AG04449 (cell line): ENCODE measurements around the gene CNTN5.
A peak's percentile ranks its signal among the peaks of the same experiment; 100 is the strongest.

Experiments used
- CTCF ChIA-PET: fragments of 350-600 bp; formaldehyde crosslinking; extraction: SDS; loops from one replicate; lab custom pipeline; 2021; ENCODE audit warnings: antibody characterized with exemption; lab: Yijun Ruan, JAX
- POLR2A ChIA-PET: fragments of 400-600, 350-600 bp; formaldehyde crosslinking; extraction: SDS; loops from one replicate; lab custom pipeline; 2020; ENCODE audit warnings: antibody characterized with exemption, inconsistent platforms; lab: Yijun Ruan, JAX
- DNase-seq: peaks from one replicate; pipeline ENCODE4 v3.0.0-alpha.2; 2010; ENCODE audit warnings: low read depth, low spot score
- H3K4me3 ChIP-seq: 2 replicates; pipeline ENCODE4 v1.5.1; 2011; ENCODE audit warnings: low read depth, mild to moderate bottlenecking, control low read depth, low read length
- TF ChIP-seq, protein P1 (sequence below): IDR thresholded peaks from one replicate; pipeline ENCODE4 v1.5.1; 2011; ENCODE audit warnings: mild to moderate bottlenecking, moderate library complexity, low read length, control low read depth, inconsistent platforms; ENCODE audit not compliant: insufficient read depth; ENCODE audit errors: missing control alignments

The CNTN5 gene

DNA sequence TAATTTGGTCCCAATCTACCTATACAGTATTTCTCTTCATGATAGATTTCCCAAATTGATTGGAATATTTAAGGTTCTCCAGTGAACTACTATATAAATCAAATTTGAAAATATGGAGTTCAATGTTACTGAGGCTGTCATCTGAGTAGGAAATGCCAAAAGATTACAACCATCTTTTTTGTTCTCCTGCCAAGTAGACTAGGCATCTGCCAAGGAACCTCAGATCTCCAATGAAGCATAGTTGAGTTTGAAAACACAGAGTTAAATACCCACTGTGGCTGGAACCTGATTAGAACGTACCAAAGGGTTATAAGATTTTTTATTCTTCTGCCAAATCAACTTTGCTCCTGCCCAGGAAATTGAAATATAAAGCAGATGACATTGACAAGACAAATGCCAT is 330.9 kb downstream of the CNTN5 start:
- TF ChIP-seq, protein P1, sequence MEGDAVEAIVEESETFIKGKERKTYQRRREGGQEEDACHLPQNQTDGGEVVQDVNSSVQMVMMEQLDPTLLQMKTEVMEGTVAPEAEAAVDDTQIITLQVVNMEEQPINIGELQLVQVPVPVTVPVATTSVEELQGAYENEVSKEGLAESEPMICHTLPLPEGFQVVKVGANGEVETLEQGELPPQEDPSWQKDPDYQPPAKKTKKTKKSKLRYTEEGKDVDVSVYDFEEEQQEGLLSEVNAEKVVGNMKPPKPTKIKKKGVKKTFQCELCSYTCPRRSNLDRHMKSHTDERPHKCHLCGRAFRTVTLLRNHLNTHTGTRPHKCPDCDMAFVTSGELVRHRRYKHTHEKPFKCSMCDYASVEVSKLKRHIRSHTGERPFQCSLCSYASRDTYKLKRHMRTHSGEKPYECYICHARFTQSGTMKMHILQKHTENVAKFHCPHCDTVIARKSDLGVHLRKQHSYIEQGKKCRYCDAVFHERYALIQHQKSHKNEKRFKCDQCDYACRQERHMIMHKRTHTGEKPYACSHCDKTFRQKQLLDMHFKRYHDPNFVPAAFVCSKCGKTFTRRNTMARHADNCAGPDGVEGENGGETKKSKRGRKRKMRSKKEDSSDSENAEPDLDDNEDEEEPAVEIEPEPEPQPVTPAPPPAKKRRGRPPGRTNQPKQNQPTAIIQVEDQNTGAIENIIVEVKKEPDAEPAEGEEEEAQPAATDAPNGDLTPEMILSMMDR = no peak
- CTCF ChIA-PET = no interaction called here
- POLR2A ChIA-PET = no interaction called here
- no peak overlapping the region for H3K4me3 ChIP-seq
- DNase-seq = no peak

DNA sequence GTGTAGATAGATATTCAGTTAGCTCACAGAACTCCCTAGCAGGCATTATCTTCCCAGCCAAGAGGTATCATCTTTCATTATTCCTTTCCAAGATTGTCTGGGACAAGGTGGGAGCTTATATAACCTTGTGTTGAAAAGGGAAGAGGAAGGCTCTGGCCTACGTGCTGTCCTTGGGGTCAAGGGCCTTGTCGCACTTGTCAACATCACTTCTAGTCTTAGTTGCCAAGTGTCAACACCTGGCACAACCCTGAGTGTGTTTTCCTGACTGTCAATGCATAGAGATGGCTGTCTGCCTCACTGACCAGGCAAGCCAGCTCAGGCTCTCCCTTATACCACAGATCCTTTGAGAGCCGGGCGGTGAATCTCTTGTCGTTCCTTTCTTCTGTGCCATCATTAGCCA is 331.9 kb downstream of the CNTN5 start:
- CTCF ChIA-PET = no interaction called here
- DNase-seq = no peak
- TF ChIP-seq, protein P1 = no peak
- no peak overlapping the region for H3K4me3 ChIP-seq
- POLR2A ChIA-PET = no interaction called here

DNA sequence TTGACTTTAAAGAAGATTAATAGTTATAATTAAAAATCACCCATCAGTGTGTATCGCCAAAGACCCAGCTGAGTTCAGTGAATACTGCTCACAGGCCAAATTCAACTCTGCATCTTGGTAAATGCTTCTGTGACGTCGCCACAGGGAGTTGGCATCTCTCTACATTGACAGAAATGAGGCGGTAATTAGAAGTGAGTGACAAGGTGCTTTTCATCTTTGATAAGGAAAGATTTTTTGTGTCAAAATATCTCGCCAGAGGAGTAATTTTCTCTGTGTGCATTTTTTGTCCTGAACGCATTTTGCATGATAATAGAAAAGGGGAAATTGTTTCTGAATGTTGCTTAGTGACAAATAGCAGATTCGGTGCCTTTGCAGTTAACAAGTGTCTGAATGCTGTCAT is 345.8 kb downstream of the CNTN5 start:
- POLR2A ChIA-PET = no interaction called here
- CTCF ChIA-PET = no interaction called here
- TF ChIP-seq, protein P1 = no peak
- H3K4me3 ChIP-seq = no peak overlapping the region
- DNase-seq = no peak

DNA sequence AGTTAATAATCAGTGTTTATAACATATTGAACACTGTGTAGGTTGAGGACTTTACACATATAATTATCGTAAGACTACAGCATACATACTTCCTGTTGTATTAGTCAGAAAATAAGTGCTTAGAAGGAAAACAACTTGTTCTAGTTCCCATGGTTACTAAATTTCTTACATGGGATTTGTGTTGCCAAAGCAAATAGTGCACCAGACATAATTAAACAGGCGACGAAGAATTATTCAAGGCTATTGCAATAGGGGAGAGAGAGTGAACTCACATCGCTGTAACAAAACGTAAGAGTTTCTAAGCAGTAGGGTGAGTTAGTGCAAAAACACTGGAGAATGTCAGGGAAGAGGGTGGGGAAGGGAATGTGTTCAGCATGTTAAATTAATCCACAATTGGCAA is 347.8 kb downstream of the CNTN5 start:
- POLR2A ChIA-PET = no interaction called here
- no peak for DNase-seq
- TF ChIP-seq, protein P1 = no peak
- H3K4me3 ChIP-seq = no peak overlapping the region
- CTCF ChIA-PET = no interaction called here

DNA sequence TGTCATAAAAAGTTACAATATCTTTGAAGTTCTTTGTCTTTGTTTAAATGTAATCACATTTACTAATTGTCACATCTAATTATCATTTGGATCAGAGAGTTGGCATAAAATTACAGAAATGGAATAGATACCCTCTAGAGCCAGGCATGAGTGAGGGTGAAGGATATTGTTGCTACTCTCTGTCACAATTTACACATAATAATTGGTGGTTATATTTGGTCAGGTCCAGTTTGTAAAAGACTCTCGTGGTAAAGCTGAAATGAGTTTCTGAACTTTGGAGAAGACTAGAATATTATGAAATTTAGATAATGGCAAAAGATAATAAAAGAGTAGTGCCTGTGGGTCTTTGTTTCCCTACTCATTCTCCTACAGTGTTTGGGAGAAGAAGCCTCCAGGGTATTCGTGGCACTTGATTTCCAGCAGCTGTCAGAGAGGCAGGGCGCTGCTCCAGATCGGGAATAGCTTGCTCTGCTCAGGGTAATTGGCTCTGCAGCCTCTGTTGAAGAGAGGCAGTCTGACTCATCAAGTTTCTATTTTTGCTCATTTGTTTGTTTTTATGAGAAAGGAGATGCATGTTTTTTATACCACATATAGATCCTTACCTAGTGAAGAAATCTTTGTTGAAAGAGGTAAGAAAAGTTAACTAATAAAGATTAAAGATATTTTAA is 349.9 kb downstream of the CNTN5 start:
- CTCF ChIA-PET = no interaction called here
- peak; percentile 3 for DNase-seq
- POLR2A ChIA-PET = no interaction called here
- no peak overlapping the region for H3K4me3 ChIP-seq
- TF ChIP-seq, protein P1 = no peak

DNA sequence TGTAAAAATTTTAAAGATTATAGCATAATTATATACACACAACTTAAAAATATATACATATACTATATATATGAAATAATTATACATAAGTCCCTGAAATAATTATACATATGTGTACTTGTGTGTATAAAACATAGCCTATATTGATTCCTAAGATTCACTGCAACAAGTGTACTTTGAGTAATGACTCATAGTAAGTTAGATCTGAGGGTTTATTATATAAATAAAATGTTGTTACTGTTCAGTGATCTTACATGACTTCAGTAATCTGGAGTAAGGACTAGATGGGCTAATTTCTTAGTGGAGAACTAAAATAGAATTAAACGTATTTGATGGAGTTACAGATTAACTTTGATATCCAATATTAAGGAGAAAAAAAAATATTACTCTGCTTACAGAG is 350.5 kb downstream of the CNTN5 start:
- POLR2A ChIA-PET = no interaction called here
- H3K4me3 ChIP-seq = no peak overlapping the region
- CTCF ChIA-PET = no interaction called here
- no peak for DNase-seq
- TF ChIP-seq, protein P1 = no peak
